Measurements from ENCODE around the gene ARSJ.

ARSJ gene

GRCh38 chr4:113851816-113852215 lies 127.6 kb downstream of the ARSJ start:
- H3K4me3 ChIP-seq (ENCODE audit: low read length) = no peak overlapping the region; the same call in 1 of the 2 replicates
- no peaks in the 10 kb centered on the region for H3K27me3 ChIP-seq (ENCODE audit: insufficient read depth, low read length)
- peaks cover 8% of the 10 kb centered on the region for H3K9me3 ChIP-seq (ENCODE audit: insufficient read depth, low read depth, low read length)
- no peaks in the 10 kb centered on the region for H3K4me1 ChIP-seq (ENCODE audit: insufficient read depth, low read length)
- no peaks in the 10 kb centered on the region for H3K36me3 ChIP-seq (ENCODE audit: insufficient read depth, low read depth, low read length)
- no peak overlapping the region for H3K9ac ChIP-seq (ENCODE audit: low read depth, low read length)
- H3K27ac ChIP-seq (ENCODE audit: low read length) = no peak overlapping the region
